ENCODE results near the gene POLA1.

The POLA1 gene

GRCh38 chrX:24955372-24955930 is 261.7 kb downstream of the POLA1 start:
- H2AFZ ChIP-seq (ENCODE audit: low read depth, low read length), result no peak overlapping the region

DNA sequence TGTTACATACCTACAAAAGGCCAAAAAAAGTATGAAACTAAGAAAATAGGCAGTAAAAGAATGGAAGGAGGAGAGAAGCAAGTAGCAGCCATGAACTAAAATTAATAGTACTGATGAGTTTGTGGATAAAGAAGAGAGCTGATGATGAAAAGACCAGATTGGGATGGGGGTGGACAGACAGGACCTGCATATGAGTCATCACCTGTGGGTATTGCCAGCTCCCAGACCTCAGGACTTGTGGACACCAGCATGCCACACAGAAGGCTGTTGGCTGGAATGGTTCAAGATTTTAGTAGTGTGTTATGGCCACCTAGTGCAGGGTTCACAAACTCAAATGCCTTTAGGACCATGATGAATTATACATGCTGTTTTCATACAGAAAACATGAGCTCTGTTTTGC is 263.1 kb downstream of the POLA1 start:
- TF ChIP-seq CTCF (IDR thresholded peaks at IDR 0.05; ENCODE audit: low read depth, low read length) (no peak), EZH2phosphoT487 (IDR thresholded peaks at IDR 0.05; ENCODE audit: low read depth) (no peak)
- Histone ChIP-seq H3K79me2 (ENCODE audit: low read length) (no peaks in the 10 kb centered on the region), H4K20me1 (ENCODE audit: insufficient read depth, low read length) (no peaks in the 10 kb centered on the region), H3K36me3 (replicated peaks; ENCODE audit: low read depth, low read length) (no peaks in the 10 kb centered on the region), H3K4me2 (ENCODE audit: low read length) (no peak overlapping the region), H2AFZ (ENCODE audit: low read depth, low read length) (no peak overlapping the region), H3K27ac (ENCODE audit: low read length) (no peak overlapping the region), H3K27me3 (ENCODE audit: low read depth, low read length) (no peaks in the 10 kb centered on the region), H3K4me3 (ENCODE audit: low read length) (no peak overlapping the region), H3K9ac (ENCODE audit: low read length) (no peak overlapping the region), H3K9me3 (ENCODE audit: insufficient read depth, low read length) (no peaks in the 10 kb centered on the region), H3K4me1 (ENCODE audit: low read length) (0 out of 2 replicates have a peak, but pooled peaks cover 8% of the 10 kb centered on the region)

More at GRCh38 chrX:24955372-24955930, 261.7 kb downstream of the POLA1 start:
- TF ChIP-seq CTCF (IDR thresholded peaks at IDR 0.05; ENCODE audit: low read depth, low read length), result no peak
- no peak for TF ChIP-seq EZH2phosphoT487 (IDR thresholded peaks at IDR 0.05; ENCODE audit: low read depth)
- H3K4me2 ChIP-seq (ENCODE audit: low read length), result no peak overlapping the region
- no peaks in the 10 kb centered on the region for H3K9me3 ChIP-seq (ENCODE audit: insufficient read depth, low read length)
- no peaks in the 10 kb centered on the region for H4K20me1 ChIP-seq (ENCODE audit: insufficient read depth, low read length)
- no peaks in the 10 kb centered on the region for H3K79me2 ChIP-seq (ENCODE audit: low read length)
- H3K27ac ChIP-seq (ENCODE audit: low read length), result no peak overlapping the region
- H3K9ac ChIP-seq (ENCODE audit: low read length), result no peak overlapping the region
- no peak overlapping the region for H3K4me3 ChIP-seq (ENCODE audit: low read length)
- H3K27me3 ChIP-seq (ENCODE audit: low read depth, low read length), result no peaks in the 10 kb centered on the region
- no peaks in the 10 kb centered on the region for H3K36me3 ChIP-seq (replicated peaks; ENCODE audit: low read depth, low read length)
- H3K4me1 ChIP-seq (ENCODE audit: low read length), result no peaks in the 10 kb centered on the region

- Histone ChIP-seq H3K79me2 (ENCODE audit: low read length) (no peaks in the 10 kb centered on the region), H3K4me3 (ENCODE audit: low read length) (no peak overlapping the region), H4K20me1 (ENCODE audit: insufficient read depth, low read length) (no peaks in the 10 kb centered on the region), H3K9me3 (ENCODE audit: insufficient read depth, low read length) (no peaks in the 10 kb centered on the region), H3K27me3 (ENCODE audit: low read depth, low read length) (no peaks in the 10 kb centered on the region), H3K4me1 (ENCODE audit: low read length) (0 out of 2 replicates have a peak, but pooled peaks cover 8% of the 10 kb centered on the region), H3K36me3 (replicated peaks; ENCODE audit: low read depth, low read length) (no peaks in the 10 kb centered on the region), H2AFZ (ENCODE audit: low read depth, low read length) (no peak overlapping the region), H3K27ac (ENCODE audit: low read length) (no peak overlapping the region), H3K4me2 (ENCODE audit: low read length) (no peak overlapping the region), H3K9ac (ENCODE audit: low read length) (no peak overlapping the region)
- no peak for TF ChIP-seq EZH2phosphoT487 (IDR thresholded peaks at IDR 0.05; ENCODE audit: low read depth)
- TF ChIP-seq CTCF (IDR thresholded peaks at IDR 0.05; ENCODE audit: low read depth, low read length), result no peak
Observed at GRCh38 chrX:24961809-24962208, 268.1 kb downstream of the POLA1 start.

DNA sequence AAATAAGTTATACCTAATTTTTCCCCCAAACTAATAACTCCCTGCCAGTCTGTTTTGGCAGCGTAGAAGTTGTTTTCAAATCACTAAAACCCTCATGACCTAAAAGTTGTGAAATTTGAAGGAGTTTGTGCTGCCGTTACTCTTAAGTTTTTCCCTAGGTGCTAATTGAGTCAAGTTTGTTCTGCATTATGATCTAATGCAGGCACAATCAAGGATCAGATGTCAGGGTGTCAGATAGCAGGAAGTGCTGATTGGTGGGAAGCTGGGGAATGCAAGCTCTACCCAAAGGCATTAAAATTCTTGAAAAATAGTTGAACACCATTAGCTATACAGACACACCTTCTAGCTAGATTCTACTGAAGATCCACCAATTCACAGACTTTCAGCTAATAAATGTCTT is 270.1 kb downstream of the POLA1 start:
- TF ChIP-seq EZH2phosphoT487 (IDR thresholded peaks at IDR 0.05; ENCODE audit: low read depth) (no peak), CTCF (IDR thresholded peaks at IDR 0.05; ENCODE audit: low read depth, low read length) (no peak)
- Histone ChIP-seq H3K79me2 (ENCODE audit: low read length) (no peaks in the 10 kb centered on the region), H3K9ac (ENCODE audit: low read length) (no peak overlapping the region), H2AFZ (ENCODE audit: low read depth, low read length) (no peak overlapping the region), H3K27me3 (ENCODE audit: low read depth, low read length) (no peaks in the 10 kb centered on the region), H3K27ac (ENCODE audit: low read length) (no peak overlapping the region), H3K4me3 (ENCODE audit: low read length) (no peak overlapping the region), H3K9me3 (ENCODE audit: insufficient read depth, low read length) (no peaks in the 10 kb centered on the region), H3K36me3 (replicated peaks; ENCODE audit: low read depth, low read length) (no peaks in the 10 kb centered on the region), H3K4me2 (ENCODE audit: low read length) (no peak overlapping the region), H3K4me1 (ENCODE audit: low read length) (0 out of 2 replicates have a peak, but pooled peaks cover 8% of the 10 kb centered on the region), H4K20me1 (ENCODE audit: insufficient read depth, low read length) (no peaks in the 10 kb centered on the region)

Data from OCI-LY3 (cell line).